ENCODE results near the gene GTF2F2.

- TF ChIP-seq GATA3 (IDR thresholded peaks at IDR 0.05; ENCODE audit: low read depth, low read length) (no peak), GATA2 (IDR thresholded peaks at IDR 0.05; ENCODE audit: low read depth, low read length) (no peak)
Measured at GRCh38 chr13:45249662-45250061, 129.4 kb downstream of the GTF2F2 start.

Data from SH-SY5Y (cell line).